GM18909 (cell line): Measurements from ENCODE around the gene SAMMSON.

ENCODE experiments used
- ATAC-seq: cut with Tn5 transposase; IDR thresholded peaks from one replicate; pipeline ENCODE4 v1.9.1; 2021; ENCODE audit warnings: mild to moderate bottlenecking; ENCODE audit not compliant: unreplicated experiment, poor library complexity

The SAMMSON gene

GRCh38 chr3:70006089-70006488 lies 6.6 kb downstream of the SAMMSON start:
- ATAC-seq: no peak

DNA sequence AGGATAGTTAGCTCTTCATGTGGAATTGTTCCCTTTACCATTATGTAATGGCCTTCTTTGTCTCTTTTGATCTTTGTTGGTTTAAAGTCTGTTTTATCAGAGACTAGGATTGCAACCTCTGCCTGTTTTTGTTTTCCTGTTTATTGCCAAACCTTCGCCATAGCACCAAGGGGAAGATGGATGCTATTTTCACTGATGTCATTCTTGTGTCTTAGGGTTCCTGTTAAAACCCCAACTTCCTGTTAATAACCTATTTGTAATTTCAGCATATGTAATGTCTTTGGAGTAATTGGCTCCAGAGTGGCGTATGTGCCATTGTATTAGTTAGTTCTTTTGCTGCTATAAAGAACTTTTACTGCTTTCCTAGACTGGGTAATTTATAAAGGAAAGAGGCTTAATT lies 10.8 kb downstream of the SAMMSON start:
- no peak for ATAC-seq

DNA sequence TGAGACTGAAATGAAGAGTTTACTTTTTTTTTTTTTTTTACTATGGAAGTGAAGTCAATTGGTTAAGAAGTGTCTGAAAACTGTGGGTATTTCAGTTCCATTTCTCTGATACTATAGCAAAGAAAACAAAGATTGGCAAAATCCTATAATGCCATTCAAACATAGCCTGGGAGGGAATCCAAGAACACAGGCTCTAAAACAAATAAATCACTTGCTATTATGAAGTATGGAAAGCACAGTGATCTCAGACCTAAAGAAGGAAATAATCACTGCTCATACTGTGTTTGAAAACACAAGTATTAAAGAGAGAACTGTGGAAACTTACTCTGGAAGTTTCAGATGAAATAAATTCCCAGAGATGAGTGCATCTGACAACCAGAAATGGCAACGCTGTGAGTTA lies 12.0 kb downstream of the SAMMSON start:
- no peak for ATAC-seq

DNA sequence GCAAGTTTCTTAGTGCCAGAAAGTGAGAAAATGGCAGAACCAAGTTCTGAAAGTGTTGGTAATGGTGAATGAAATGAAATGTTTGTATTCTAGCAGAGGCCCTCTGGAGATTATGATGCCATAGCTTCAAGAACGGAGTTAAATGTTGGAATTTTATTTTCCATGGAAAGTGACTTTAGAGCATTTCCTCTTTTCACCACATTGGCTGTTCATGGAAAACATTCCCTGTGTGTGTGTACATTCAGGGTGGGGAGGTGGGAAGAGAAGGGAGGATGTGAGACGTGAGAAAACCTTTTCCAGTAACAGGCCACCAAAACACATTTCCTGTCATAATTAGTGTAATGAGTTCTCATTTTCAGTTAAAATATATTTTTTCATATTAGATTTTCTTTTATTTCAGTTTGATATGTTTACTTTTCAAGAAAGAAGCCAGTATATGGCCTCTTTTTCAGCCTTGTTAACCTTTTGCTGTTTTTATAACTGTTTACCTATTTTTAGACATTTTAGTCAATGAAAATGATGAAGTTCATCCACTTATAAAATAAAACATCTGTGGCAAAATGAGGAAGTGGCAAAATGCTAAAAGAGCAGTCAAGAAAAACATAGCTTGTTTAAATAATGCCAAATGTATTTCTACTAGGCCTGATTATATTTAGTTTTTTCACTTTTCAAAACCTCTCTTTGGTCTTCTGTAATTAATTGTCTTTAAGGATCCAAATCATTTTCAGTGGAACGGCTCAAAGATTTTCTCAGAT lies 21.6 kb downstream of the SAMMSON start:
- ATAC-seq: no peak

GRCh38 chr3:70028361-70028760 lies 28.8 kb downstream of the SAMMSON start:
- no peak for ATAC-seq

GRCh38 chr3:70038693-70039092 lies 39.2 kb downstream of the SAMMSON start:
- ATAC-seq: no peak

- no peak for ATAC-seq
These were observed 40.9 kb downstream of the SAMMSON start for GRCh38 chr3:70040386-70040785.

DNA sequence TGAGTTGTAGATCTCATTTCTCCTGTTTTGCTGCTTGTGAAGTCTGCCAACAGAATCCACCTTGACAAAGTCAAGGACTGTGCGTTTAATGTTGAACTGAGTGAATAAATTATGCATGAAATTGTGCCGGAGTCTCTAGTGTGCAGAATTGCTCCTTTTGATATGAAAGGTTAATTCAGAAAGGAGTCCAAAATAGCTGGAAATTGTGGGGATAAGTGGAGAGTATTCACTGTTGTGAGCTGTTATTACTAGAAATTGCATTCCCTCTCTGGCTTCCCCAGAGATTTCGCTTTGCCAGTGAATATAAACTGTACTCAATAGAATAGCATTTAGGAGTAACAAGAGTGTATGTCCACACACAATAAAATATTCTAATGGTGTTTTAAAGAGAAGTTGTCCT lies 43.1 kb downstream of the SAMMSON start:
- ATAC-seq: no peak

GRCh38 chr3:70049761-70050160 lies 50.2 kb downstream of the SAMMSON start:
- ATAC-seq: no peak

DNA sequence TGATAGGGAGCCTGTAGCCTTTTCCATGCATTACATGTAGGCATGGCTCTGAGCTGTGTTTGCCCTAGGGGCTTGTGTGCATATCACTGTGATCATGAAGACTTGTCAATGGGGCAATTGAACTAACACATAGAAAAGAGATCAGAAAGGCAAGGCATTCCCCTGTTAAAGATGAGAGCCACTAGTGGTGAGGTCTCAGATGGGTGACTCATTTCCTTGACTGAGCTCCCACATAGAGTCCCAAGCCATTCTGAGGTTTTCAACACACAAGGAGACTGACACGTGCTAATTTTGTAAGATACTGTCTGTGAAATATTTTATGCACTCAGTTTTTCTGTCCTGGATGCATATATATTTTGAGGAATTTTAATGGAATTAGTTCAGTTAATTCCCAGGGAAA lies 53.8 kb downstream of the SAMMSON start:
- ATAC-seq: no peak

- no peak for ATAC-seq
These were observed 56.5 kb downstream of the SAMMSON start for GRCh38 chr3:70056081-70056480.

GRCh38 chr3:70057426-70057825 lies 57.9 kb downstream of the SAMMSON start:
- ATAC-seq: no peak

DNA sequence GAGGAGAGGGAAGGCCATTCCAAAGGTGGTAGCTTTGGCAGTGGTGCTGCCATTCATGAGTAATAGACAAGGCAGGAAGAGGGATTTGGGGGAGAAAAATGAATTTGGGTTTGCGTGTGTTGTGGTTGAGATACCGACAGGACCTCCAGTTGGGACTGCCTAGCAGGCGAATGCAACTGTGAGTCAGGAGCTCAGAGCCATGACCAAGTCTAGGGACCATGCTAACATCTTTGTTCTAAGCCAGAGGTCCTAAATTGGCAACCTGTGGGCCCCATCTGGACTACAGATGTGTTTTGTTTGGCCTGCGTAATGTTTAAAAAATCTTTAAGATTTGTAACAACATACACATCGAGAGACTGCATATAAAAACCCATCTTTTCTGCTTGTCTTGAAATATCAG lies 61.6 kb downstream of the SAMMSON start:
- ATAC-seq: no peak

DNA sequence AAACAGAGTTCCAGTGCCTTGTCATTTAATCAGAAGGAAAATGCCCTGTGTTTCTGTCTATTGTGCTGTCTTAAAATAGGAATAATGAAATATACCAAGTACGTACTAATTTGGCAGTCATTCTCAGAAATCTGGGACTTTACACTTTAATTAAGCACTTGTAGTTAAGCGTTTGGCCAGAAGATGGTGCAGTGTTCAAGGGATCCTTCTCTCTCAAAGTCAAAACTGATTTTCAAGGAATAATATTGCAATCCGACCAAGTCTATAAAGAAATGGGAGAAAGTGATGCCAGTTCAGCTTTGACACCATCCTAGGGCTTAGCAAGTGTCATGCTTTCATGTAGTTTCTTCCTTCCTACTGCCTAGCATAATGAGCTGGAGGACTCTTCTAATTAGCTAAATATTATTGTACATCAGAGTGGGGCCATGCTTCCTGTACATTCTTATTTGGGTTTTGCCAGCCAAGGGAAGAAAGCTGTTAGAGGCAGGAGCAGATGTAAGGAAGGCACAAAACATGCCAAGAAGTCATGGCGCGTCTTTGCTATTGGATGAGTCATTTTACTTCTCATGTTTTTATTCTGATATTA lies 64.8 kb downstream of the SAMMSON start:
- ATAC-seq: peak; percentile 48

- ATAC-seq: no peak
These were observed 66.2 kb downstream of the SAMMSON start for GRCh38 chr3:70065696-70066253.

- ATAC-seq: no peak
These were observed 68.5 kb downstream of the SAMMSON start for GRCh38 chr3:70067860-70068521.

GRCh38 chr3:70069557-70069956 lies 70.0 kb downstream of the SAMMSON start:
- ATAC-seq: no peak

DNA sequence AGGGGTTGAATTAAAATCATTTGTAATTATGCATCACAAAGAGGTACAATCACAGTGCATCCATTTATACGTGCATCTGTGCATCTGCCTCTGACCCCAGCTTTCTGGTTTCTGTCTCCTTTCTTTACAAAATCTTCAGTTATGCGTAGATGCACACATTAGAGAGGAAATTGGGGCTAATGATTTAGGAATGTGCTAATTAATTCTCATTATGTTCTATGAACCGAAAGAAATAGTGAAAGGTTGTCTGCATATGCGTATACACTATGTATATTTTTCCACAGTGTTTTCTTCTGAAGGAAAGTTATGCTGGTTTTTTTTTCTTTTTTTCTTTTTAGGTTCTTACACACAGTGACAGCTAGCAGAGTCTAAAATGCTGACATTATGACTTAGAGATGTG lies 71.6 kb downstream of the SAMMSON start:
- no peak for ATAC-seq

- no peak for ATAC-seq
These were observed 72.6 kb downstream of the SAMMSON start for GRCh38 chr3:70072180-70072579.

DNA sequence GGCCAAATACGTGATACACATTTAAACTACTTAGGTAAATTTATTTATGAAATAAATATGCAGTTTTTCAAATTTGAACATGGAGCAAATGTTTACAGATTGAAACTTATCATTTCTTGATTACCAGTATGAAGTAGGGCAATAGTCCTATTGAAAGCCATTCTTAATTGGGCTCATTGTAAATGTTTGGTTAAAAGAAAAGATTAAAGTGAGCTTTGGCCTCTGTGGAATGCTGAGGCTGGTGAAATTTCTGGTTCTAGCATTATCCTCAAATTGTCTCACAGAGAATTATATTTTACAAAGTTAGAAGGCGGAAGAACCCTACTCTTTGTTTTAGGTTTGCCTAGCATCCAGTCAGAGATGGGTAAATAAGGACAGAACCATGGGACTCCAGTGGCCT lies 73.2 kb downstream of the SAMMSON start:
- ATAC-seq: no peak

- no peak for ATAC-seq
These were observed 75.6 kb downstream of the SAMMSON start for GRCh38 chr3:70075101-70075500.
